ENCODE results near the gene MVB12B.

GRCh38 chr9:126306071-126306647, 20.5 kb upstream of the MVB12B start:
- TF ChIP-seq CEBPB (IDR thresholded peaks at IDR 0.05) (no peak), NFIC (IDR thresholded peaks at IDR 0.05) (no peak), TCF12 (IDR thresholded peaks at IDR 0.05; ENCODE audit: low read depth) (no peak), EGR1 (IDR thresholded peaks at IDR 0.05) (no peak), EP300 (IDR thresholded peaks at IDR 0.05; ENCODE audit: borderline replicate concordance) (no peak), RAD21 (IDR thresholded peaks at IDR 0.05; ENCODE audit: low read depth) (no peak), TAF1 (IDR thresholded peaks at IDR 0.05; ENCODE audit: low read depth) (no peak), YY1 (IDR thresholded peaks at IDR 0.05; ENCODE audit: low read depth) (no peak), TEAD4 (IDR thresholded peaks at IDR 0.05) (no peak)
- TF ChIP-seq, protein P1, sequence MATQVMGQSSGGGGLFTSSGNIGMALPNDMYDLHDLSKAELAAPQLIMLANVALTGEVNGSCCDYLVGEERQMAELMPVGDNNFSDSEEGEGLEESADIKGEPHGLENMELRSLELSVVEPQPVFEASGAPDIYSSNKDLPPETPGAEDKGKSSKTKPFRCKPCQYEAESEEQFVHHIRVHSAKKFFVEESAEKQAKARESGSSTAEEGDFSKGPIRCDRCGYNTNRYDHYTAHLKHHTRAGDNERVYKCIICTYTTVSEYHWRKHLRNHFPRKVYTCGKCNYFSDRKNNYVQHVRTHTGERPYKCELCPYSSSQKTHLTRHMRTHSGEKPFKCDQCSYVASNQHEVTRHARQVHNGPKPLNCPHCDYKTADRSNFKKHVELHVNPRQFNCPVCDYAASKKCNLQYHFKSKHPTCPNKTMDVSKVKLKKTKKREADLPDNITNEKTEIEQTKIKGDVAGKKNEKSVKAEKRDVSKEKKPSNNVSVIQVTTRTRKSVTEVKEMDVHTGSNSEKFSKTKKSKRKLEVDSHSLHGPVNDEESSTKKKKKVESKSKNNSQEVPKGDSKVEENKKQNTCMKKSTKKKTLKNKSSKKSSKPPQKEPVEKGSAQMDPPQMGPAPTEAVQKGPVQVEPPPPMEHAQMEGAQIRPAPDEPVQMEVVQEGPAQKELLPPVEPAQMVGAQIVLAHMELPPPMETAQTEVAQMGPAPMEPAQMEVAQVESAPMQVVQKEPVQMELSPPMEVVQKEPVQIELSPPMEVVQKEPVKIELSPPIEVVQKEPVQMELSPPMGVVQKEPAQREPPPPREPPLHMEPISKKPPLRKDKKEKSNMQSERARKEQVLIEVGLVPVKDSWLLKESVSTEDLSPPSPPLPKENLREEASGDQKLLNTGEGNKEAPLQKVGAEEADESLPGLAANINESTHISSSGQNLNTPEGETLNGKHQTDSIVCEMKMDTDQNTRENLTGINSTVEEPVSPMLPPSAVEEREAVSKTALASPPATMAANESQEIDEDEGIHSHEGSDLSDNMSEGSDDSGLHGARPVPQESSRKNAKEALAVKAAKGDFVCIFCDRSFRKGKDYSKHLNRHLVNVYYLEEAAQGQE (IDR thresholded peaks at IDR 0.05; ENCODE audit: low read depth) = no peak
- TF ChIP-seq, protein P2, sequence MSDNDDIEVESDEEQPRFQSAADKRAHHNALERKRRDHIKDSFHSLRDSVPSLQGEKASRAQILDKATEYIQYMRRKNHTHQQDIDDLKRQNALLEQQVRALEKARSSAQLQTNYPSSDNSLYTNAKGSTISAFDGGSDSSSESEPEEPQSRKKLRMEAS (IDR thresholded peaks at IDR 0.05) = no peak

Data from Ishikawa (cell line).